Tibial artery (tissue), 4 donors: Measurements from ENCODE around the gene NKD1.

ENCODE experiments used
- DNase-seq, 2 donors: peaks; one replicate each; pipeline ENCODE4 v3.0.0-alpha.2; 2019
- H3K27ac ChIP-seq, 2 donors: fragments of 200-600 bp; sonication (generic) in 1 of 2; 1 replicate in 1 of 2; 2 replicates in 1 of 2; pipeline ENCODE4 v1.5.1; 2018 to 2019; ENCODE audit warnings: mild to moderate bottlenecking in 1 of 2
- H3K27me3 ChIP-seq, 2 donors: fragments of 200-600 bp; sonication (generic) in 1 of 2; one replicate each; pipeline versions ENCODE4 v1.5.1 to v1.6.0; 2016 to 2019
- H3K36me3 ChIP-seq, 3 donors: fragments of 200-600 bp; sonication (generic) in 2 of 3; one replicate each; pipeline ENCODE4 v1.5.1; 2016 to 2019; ENCODE audit warnings: mild to moderate bottlenecking in 2 of 3
- H3K4me1 ChIP-seq, 4 donors: fragments of 200-600 bp; sonication (generic) in 2 of 4; 1 replicate in 3 of 4; 2 replicates in 1 of 4; pipeline ENCODE4 v1.5.1; 2016 to 2019
- H3K4me3 ChIP-seq, 2 donors: fragments of 200-600 bp; sonication (generic) in 1 of 2; 1 replicate in 1 of 2; 2 replicates in 1 of 2; pipeline ENCODE4 v1.5.1; 2018 to 2019; ENCODE audit warnings: mild to moderate bottlenecking in 2 of 2
- H3K9me3 ChIP-seq, 3 donors: fragments of 200-600 bp; sonication (generic) in 1 of 3; one replicate each; pipeline ENCODE4 v1.5.1; 2016 to 2019
- intact Hi-C: fragments of 100-400 bp; cut with DNase I; formaldehyde crosslinking; loops from one replicate; pipeline ENCODE4 v1.15.0; 2023; ENCODE audit warnings: low total_unique reads
- TF ChIP-seq, protein P1 (sequence below), 2 experiments: fragments of 200-600 bp in 1 of 2; fragments of 450-650 bp in 1 of 2; IDR thresholded peaks; one replicate each; pipeline ENCODE4 v1.5.1; 2017 to 2019; ENCODE audit warnings: antibody characterized with exemption in 2 of 2, mild to moderate bottlenecking in 1 of 2, moderate library complexity in 1 of 2

Gene NKD1

DNA sequence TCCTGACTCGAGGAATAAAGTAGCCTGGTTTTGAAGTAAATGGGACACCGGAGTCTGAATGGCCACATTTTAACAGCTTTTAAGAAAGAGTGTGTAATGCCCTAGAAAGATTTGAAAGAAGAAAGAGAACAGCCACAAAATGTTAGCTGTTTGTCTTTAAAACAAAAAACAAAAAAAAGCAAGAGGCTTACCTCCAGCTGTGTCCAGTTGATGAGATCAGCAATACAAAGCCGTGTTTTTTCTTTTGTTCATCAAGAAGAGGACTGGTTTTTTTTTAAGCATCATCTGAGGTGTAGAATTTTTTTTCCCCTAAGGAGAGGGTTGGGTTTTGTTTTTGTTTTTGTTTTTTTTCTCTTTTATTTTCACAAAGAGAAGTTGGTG, 58.8 kb downstream of the NKD1 start:
- DNase-seq: no peak
- Histone ChIP-seq H3K4me1 (peaks cover 7 to 73% (median 37%) of the 10 kb centered on the region in 4 donors), H3K9me3 (no peaks in the 10 kb centered on the region), H3K27me3 (no peaks in the 10 kb centered on the region), H3K36me3 (peaks cover 0 to 13% (median 9%) of the 10 kb centered on the region in 3 donors), H3K27ac (peak overlapping the region in 1 of 2 donors; percentile 89), H3K4me3 (no peak overlapping the region)
- intact Hi-C loops: no loop called here
- TF ChIP-seq, protein P1, sequence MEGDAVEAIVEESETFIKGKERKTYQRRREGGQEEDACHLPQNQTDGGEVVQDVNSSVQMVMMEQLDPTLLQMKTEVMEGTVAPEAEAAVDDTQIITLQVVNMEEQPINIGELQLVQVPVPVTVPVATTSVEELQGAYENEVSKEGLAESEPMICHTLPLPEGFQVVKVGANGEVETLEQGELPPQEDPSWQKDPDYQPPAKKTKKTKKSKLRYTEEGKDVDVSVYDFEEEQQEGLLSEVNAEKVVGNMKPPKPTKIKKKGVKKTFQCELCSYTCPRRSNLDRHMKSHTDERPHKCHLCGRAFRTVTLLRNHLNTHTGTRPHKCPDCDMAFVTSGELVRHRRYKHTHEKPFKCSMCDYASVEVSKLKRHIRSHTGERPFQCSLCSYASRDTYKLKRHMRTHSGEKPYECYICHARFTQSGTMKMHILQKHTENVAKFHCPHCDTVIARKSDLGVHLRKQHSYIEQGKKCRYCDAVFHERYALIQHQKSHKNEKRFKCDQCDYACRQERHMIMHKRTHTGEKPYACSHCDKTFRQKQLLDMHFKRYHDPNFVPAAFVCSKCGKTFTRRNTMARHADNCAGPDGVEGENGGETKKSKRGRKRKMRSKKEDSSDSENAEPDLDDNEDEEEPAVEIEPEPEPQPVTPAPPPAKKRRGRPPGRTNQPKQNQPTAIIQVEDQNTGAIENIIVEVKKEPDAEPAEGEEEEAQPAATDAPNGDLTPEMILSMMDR (IDR thresholded peaks at IDR 0.05): no peak

DNA sequence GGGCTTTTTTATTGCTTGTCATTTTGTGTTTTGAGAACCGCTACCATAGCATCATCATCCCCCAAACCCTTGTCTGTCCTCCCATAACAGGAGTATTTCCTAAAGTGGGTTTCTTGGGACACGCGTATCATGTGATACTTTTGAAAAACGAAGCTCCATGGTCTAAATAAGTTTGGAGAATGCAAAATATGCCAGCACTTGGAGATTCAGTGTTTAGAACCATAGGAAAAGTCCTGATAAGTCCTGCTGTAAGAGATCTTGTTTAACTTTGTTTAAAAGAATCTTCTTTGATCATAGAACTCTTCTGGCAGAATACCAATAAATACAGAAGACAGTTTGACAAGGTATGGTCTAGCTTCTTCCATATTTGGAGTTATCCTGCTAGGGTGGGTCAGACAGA, 59.3 kb downstream of the NKD1 start:
- Histone ChIP-seq H3K27me3 (no peaks in the 10 kb centered on the region), H3K4me1 (peaks cover 7 to 73% (median 33%) of the 10 kb centered on the region in 4 donors), H3K4me3 (no peak overlapping the region), H3K9me3 (no peaks in the 10 kb centered on the region), H3K27ac (peak overlapping the region in 1 of 2 donors; percentile 89), H3K36me3 (peaks cover 0 to 13% (median 9%) of the 10 kb centered on the region in 3 donors)
- intact Hi-C loops: no loop called here
- no peak for DNase-seq
- TF ChIP-seq, protein P1 (IDR thresholded peaks at IDR 0.05): no peak

DNA sequence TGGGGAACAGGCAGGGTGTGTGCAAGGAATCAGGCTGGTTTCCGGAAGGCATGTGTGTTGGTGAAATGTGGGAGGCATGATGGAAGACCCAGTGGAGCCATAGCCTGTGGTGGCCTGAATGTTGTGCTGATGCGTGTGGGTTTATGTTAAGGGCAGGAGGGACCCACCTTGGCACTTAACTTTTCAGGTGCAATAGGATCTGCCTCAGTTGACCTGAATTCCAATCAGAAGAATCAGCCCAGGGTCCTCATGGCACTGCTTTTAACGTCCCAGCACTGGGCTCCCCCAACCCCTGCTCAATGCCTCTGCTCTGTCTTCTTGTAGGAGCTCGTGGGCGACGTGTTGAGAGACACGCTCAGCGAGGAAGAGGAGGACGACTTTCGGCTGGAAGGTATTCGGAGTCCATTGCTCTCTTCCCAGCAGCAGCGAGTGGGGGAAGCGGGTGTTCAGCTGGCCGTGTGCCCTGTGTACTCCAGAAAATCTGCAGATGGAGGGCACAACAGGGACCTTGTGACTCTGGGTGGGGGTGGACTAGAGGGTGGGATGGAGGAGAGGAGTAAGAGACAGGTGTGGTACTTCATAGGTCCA, 59.9 kb downstream of the NKD1 start:
- Histone ChIP-seq H3K27me3 (no peaks in the 10 kb centered on the region), H3K27ac (no peak overlapping the region), H3K36me3 (peaks cover 0 to 13% (median 9%) of the 10 kb centered on the region in 3 donors), H3K9me3 (no peaks in the 10 kb centered on the region), H3K4me1 (peaks cover 1 to 73% (median 32%) of the 10 kb centered on the region in 4 donors), H3K4me3 (no peak overlapping the region)
- TF ChIP-seq, protein P1 (IDR thresholded peaks at IDR 0.05): no peak
- DNase-seq: no peak
- intact Hi-C loops: no loop called here

DNA sequence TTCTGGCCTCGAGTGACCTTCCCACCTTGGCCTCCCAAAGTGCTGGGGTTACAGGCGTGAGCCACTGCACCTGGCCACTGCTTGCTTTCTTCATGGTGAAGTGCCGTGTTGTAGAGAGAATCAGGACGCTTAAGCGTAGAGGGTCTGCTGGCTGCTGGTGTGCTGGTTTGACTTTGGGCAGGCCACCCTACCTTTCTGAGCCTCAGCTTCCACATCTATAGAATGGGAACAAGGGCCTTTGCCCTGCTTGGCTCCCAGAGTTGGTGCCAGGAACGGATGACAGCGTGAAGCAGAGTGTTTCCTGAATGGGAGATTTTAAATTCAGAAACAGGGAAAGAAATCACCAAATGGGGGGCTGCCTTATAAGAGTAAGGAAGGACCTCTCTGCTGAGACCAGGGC, 60.9 kb downstream of the NKD1 start:
- no peak for DNase-seq
- H3K4me3 ChIP-seq: no peak overlapping the region
- TF ChIP-seq, protein P1 (IDR thresholded peaks at IDR 0.05): no peak
- H3K9me3 ChIP-seq: no peaks in the 10 kb centered on the region
- intact Hi-C loops: no loop called here
- H3K27ac ChIP-seq: peak overlapping the region in 1 of 2 donors; percentile 82
- H3K36me3 ChIP-seq: peaks cover 0 to 13% (median 9%) of the 10 kb centered on the region in 3 donors
- H3K4me1 ChIP-seq: peaks cover 0 to 73% (median 31%) of the 10 kb centered on the region in 4 donors
- H3K27me3 ChIP-seq: no peaks in the 10 kb centered on the region

DNA sequence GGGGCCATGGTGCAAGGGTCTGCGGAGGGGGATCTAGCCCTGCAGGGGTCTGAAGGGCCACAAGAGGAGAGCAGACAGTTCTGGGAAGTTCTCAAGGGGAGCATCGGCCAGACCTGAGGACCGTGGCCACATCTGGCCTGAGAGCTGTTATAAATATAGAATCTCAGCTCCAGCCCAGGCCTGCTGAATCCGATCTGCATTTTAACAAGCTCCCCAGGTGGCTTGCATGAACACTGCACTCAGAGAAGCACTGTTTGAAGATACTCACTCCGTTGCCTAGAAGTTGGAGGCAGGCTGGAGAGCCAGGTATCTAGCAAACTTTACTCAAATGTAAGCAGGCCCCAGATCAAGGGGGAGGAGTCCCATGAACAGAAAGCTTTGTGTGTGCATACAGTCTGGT, 61.3 kb downstream of the NKD1 start:
- no peaks in the 10 kb centered on the region for H3K9me3 ChIP-seq
- intact Hi-C loops: no loop called here
- DNase-seq: no peak
- H3K36me3 ChIP-seq: peaks cover 0 to 13% (median 9%) of the 10 kb centered on the region in 3 donors
- no peaks in the 10 kb centered on the region for H3K27me3 ChIP-seq
- H3K4me3 ChIP-seq: no peak overlapping the region
- H3K27ac ChIP-seq: peak overlapping the region in 1 of 2 donors; percentile 82
- TF ChIP-seq, protein P1 (IDR thresholded peaks at IDR 0.05): no peak
- peaks cover 0 to 73% (median 31%) of the 10 kb centered on the region in 4 donors for H3K4me1 ChIP-seq
